IMR-90 (cell line): ENCODE data around the gene HS2ST1. TPM values are rescaled to one million over a fixed set of nuclear protein-coding genes. Genes with fewer than 3 reads are reported as not detected.
"Not testable (repeated sequence)": the region's sequence is repeated elsewhere in the genome, so short reads cannot be mapped to it uniquely, and the experiment has no call there.

Experiments
- ATAC-seq: fragments of 200-7000 bp; cut with Tn5 transposase; 2 replicates; pipeline ENCODE4 v1.9.1; 2020; ENCODE audit warnings: low read depth, mild to moderate bottlenecking, moderate library complexity
- BruUV-seq: library from RNA; stranded (reverse); fragments of 400-500 nt; replicated peaks from 2 replicates; lab custom pipeline; 2021; lab: Mats Ljungman, UMichigan
- CTCF ChIA-PET: fragments of 300-600 bp; formaldehyde crosslinking; extraction: SDS; loops from one replicate; lab custom pipeline; 2021; ENCODE audit warnings: antibody characterized with exemption; lab: Yijun Ruan, JAX
- POLR2A ChIA-PET: fragments of 300-600 bp; sonication (Branson Sonifier 250); formaldehyde crosslinking; loops from one replicate; lab custom pipeline; 2022; ENCODE audit warnings: antibody characterized with exemption; ENCODE audit not compliant: unreplicated experiment; lab: Charles Lee
- DNase-seq: peaks from one replicate; pipeline ENCODE4 v3.0.0; 2013
- H2AFZ ChIP-seq: replicated peaks from 2 replicates; pipeline ENCODE3; 2013; ENCODE audit warnings: low read length, mild to moderate bottlenecking; ENCODE audit not compliant: poor library complexity
- H2AK5ac ChIP-seq: 2 replicates; pipeline ENCODE4 v1.6.1; 2013; ENCODE audit warnings: low read depth, low read length, inconsistent platforms
- H2AK9ac ChIP-seq: replicated peaks from 2 replicates; pipeline ENCODE3; 2013; ENCODE audit warnings: mild to moderate bottlenecking, low read depth, low read length, moderate library complexity; ENCODE audit not compliant: poor library complexity
- H2BK120ac ChIP-seq: 2 replicates; pipeline ENCODE4 v1.6.1; 2013; ENCODE audit warnings: low read depth, low read length, inconsistent platforms
- H2BK15ac ChIP-seq: 3 replicates; pipeline ENCODE4 v1.6.1; 2013; ENCODE audit warnings: low read depth, low read length, inconsistent platforms
- H2BK20ac ChIP-seq: 2 replicates; pipeline ENCODE4 v1.6.1; 2013; ENCODE audit warnings: low read depth, mild to moderate bottlenecking, inconsistent platforms, low read length, moderate library complexity
- H2BK5ac ChIP-seq: 2 replicates; pipeline ENCODE4 v1.6.1; 2013; ENCODE audit warnings: mild to moderate bottlenecking, low read depth, low read length, inconsistent platforms; ENCODE audit not compliant: poor library complexity, severe bottlenecking
- H3K14ac ChIP-seq: replicated peaks from 2 replicates; pipeline ENCODE4 v1.6.1; 2013; ENCODE audit warnings: low read depth, low read length, inconsistent platforms
- H3K18ac ChIP-seq: 2 replicates; pipeline ENCODE4 v1.6.1; 2013; ENCODE audit warnings: low read depth, low read length, control low read depth
- H3K23ac ChIP-seq: 2 replicates; pipeline ENCODE4 v1.6.1; 2013; ENCODE audit warnings: low read depth, low read length, inconsistent platforms
- H3K27ac ChIP-seq: 2 replicates; pipeline ENCODE4 v1.5.1; 2013; ENCODE audit warnings: mild to moderate bottlenecking, control low read depth, low read length; ENCODE audit not compliant: insufficient read depth
- H3K27me3 ChIP-seq: 2 replicates; pipeline ENCODE4 v1.6.1; 2013; ENCODE audit warnings: low read length; ENCODE audit not compliant: control insufficient read depth, insufficient read depth
- H3K36me3 ChIP-seq: 2 replicates; pipeline ENCODE4 v1.6.1; 2013; ENCODE audit warnings: low read length, mixed read lengths; ENCODE audit not compliant: control insufficient read depth, insufficient read depth
- H3K4ac ChIP-seq: 2 replicates; pipeline ENCODE4 v1.6.1; 2013; ENCODE audit warnings: low read depth, low read length, inconsistent platforms
- H3K4me1 ChIP-seq: 2 replicates; pipeline ENCODE4 v1.6.1; 2013; ENCODE audit warnings: low read length, mixed read lengths; ENCODE audit not compliant: control insufficient read depth, insufficient read depth
- H3K4me2 ChIP-seq: 2 replicates; pipeline ENCODE4 v1.6.1; 2013; ENCODE audit warnings: low read depth, mild to moderate bottlenecking, control low read depth, low read length, moderate library complexity
- H3K4me3 ChIP-seq: 2 replicates; pipeline ENCODE4 v1.5.1; 2013; ENCODE audit warnings: low read depth, mild to moderate bottlenecking, control low read depth, low read length, moderate library complexity; ENCODE audit not compliant: insufficient read depth
- H3K56ac ChIP-seq: 2 replicates; pipeline ENCODE4 v1.6.1; 2013; ENCODE audit warnings: low read length, inconsistent platforms; ENCODE audit not compliant: insufficient read depth; ENCODE audit errors: extremely low read depth
- H3K79me1 ChIP-seq, 2 experiments: 2 replicates each; pipeline ENCODE4 v1.6.1; 2013; ENCODE audit warnings: low read length in 2 of 2, inconsistent platforms in 1 of 2, low read depth in 1 of 2
- H3K9ac ChIP-seq: 2 replicates; pipeline ENCODE4 v1.6.1; 2013; ENCODE audit warnings: low read depth, low read length, control low read depth
- H3K9me1 ChIP-seq: 2 replicates; pipeline ENCODE4 v1.6.1; 2013; ENCODE audit warnings: low read length, inconsistent platforms; ENCODE audit not compliant: insufficient read depth
- H3K9me3 ChIP-seq: 2 replicates; pipeline ENCODE4 v1.6.1; 2013; ENCODE audit warnings: low read length; ENCODE audit not compliant: control insufficient read depth, insufficient read depth
- H4K20me1 ChIP-seq: 2 replicates; pipeline ENCODE4 v1.6.1; 2013; ENCODE audit warnings: low read length, inconsistent platforms; ENCODE audit not compliant: insufficient read depth
- H4K5ac ChIP-seq: 2 replicates; pipeline ENCODE4 v1.6.1; 2013; ENCODE audit warnings: mild to moderate bottlenecking, low read depth, low read length, control low read depth
- H4K8ac ChIP-seq, 2 experiments: 2 replicates each; pipeline ENCODE4 v1.6.1; 2013; ENCODE audit warnings: low read depth in 2 of 2, low read length in 2 of 2, control low read depth in 1 of 2, inconsistent platforms in 1 of 2
- H4K91ac ChIP-seq: 2 replicates; pipeline ENCODE4 v1.6.1; 2013; ENCODE audit warnings: low read depth, low read length, inconsistent platforms; ENCODE audit not compliant: insufficient read depth
- CEBPB ChIP-seq: IDR thresholded peaks from 2 replicates; pipeline ENCODE4 v1.6.1; 2012; ENCODE audit warnings: low read depth, low read length, improper control_type of control experiment
- MAFK ChIP-seq: IDR thresholded peaks from 2 replicates; pipeline ENCODE4 v1.6.1; 2012; ENCODE audit warnings: low read depth, low read length, improper control_type of control experiment
- RCOR1 ChIP-seq: IDR thresholded peaks from 2 replicates; pipeline ENCODE4 v1.6.1; 2012; ENCODE audit warnings: mild to moderate bottlenecking, low read length, improper control_type of control experiment; ENCODE audit not compliant: insufficient replicate concordance
- WGBS, 2 experiments: methylation state at CpG; one replicate each; pipeline versions ENCODE4 v1.1.5 to v1.1.7; 2013; ENCODE audit warnings: missing lambda C conversion rate in 2 of 2; ENCODE audit not compliant: insufficient read length in 1 of 2; ENCODE audit errors: extremely low coverage in 2 of 2; 5-methylcytosine and 5-hydroxymethylcytosine counted together
- dilution Hi-C: fragments of 300-500 bp; cut with HindIII; formaldehyde crosslinking; loops from one replicate; pipeline ENCODE4 v1.14.3; 2018; ENCODE audit warnings: low sequenced_read_pairs; ENCODE audit not compliant: unreplicated experiment
- in situ Hi-C: fragments of 300-500 bp; cut with MboI; formaldehyde crosslinking; loops from 3 replicates; pipeline ENCODE4 v1.14.3; 2019; ENCODE audit warnings: low sequenced_read_pairs, inconsistent platforms, mixed read lengths
- intact Hi-C: fragments of 100-400 bp; cut with micrococcal nuclease; formaldehyde crosslinking; loops from 2 replicates; pipeline ENCODE4 v1.10.0; 2022
- polyA plus RNA-seq, 3 experiments: library from polyadenylated mRNA; depleted of rRNA; stranded (reverse); fragments of >200 nt; gene quantifications; 2 replicates each; pipeline ENCODE4 v1.2.3, GENCODE V29; 2012; ENCODE audit warnings: low replicate concordance in 1 of 3
- total RNA-seq: library from RNA; depleted of rRNA; stranded (reverse); fragments of >200 nt; gene quantifications from 2 replicates; pipeline ENCODE4 v1.2.3, GENCODE V29; 2012

HS2ST1 gene
- total and polyA plus RNA-seq, 2 of the 4 experiments (the other 2 are of a cell fraction): 7.8 to 13.1 TPM

- TF ChIP-seq RCOR1 (peak; percentile 71), MAFK (no peak), CEBPB (peak; percentile 91)
- Histone ChIP-seq H3K36me3 (peaks cover 2% of the 10 kb centered on the region; the same call in 1 of the 2 replicates), H4K8ac (no peak overlapping the region), H3K56ac (no peak overlapping the region), H4K91ac (no peak overlapping the region), H2BK120ac (no peak overlapping the region), H4K20me1 (no peaks in the 10 kb centered on the region; the same call in 1 of the 2 replicates), H3K4me1 (peaks cover 3% of the 10 kb centered on the region), H3K23ac (no peak overlapping the region), H3K14ac (no peak overlapping the region), H3K27ac (no peak overlapping the region), H3K9me3 (no peaks in the 10 kb centered on the region), H2BK20ac (no peak overlapping the region), H3K27me3 (no peaks in the 10 kb centered on the region), H2BK15ac (no peak overlapping the region), H3K4me3 (no peak overlapping the region), H3K79me1 (peaks cover 6 to 25% of the 10 kb centered on the region in 2 experiments; a peak in 3 of 4 replicates), H2AFZ (no peak overlapping the region), H3K4ac (no peak overlapping the region), H3K9me1 (peaks cover 5% of the 10 kb centered on the region; the same call in 1 of the 2 replicates), H2AK5ac (no peak overlapping the region), H3K9ac (no peak overlapping the region), H3K4me2 (no peak overlapping the region), H3K18ac (no peak overlapping the region), H4K5ac (no peak overlapping the region), H2BK5ac (no peak overlapping the region), H2AK9ac (no peak overlapping the region)
- CTCF ChIA-PET: no interaction called here
- no TSS peak for BruUV-seq
- DNase-seq (peak; percentile 87), ATAC-seq (peak; percentile 92)
- intact Hi-C loops (no loop called here), dilution Hi-C loops (no loop called here), in situ Hi-C loops (no loop called here)
- POLR2A ChIA-PET: no interaction called here
Observed at GRCh38 chr1:86866665-86867064, 47.8 kb upstream of the HS2ST1 start.

- H2BK120ac ChIP-seq, H3K9ac ChIP-seq, H3K4me3 ChIP-seq, H2AK5ac ChIP-seq, H3K56ac ChIP-seq, H4K5ac ChIP-seq, H3K4me2 ChIP-seq, intact Hi-C loops, H2BK20ac ChIP-seq, H2AK9ac ChIP-seq, H3K23ac ChIP-seq, H3K27ac ChIP-seq, DNase-seq, in situ Hi-C loops, ATAC-seq, H4K91ac ChIP-seq, H3K36me3 ChIP-seq, H4K20me1 ChIP-seq, H2BK5ac ChIP-seq, POLR2A ChIA-PET, H3K14ac ChIP-seq, H3K27me3 ChIP-seq, H3K9me1 ChIP-seq, dilution Hi-C loops, BruUV-seq, H3K9me3 ChIP-seq, H4K8ac ChIP-seq, H3K4ac ChIP-seq, CTCF ChIA-PET, H2AFZ ChIP-seq, H3K4me1 ChIP-seq, H2BK15ac ChIP-seq, H3K18ac ChIP-seq: not testable (repeated sequence)
- peaks cover 6 to 25% of the 10 kb centered on the region in 2 experiments; a peak in 3 of 4 replicates for H3K79me1 ChIP-seq
- no CpG with 5 or more reads among the region's 4 CpGs for WGBS, 2 experiments
Observed at GRCh38 chr1:86867278-86867677, 47.2 kb upstream of the HS2ST1 start.
